ENCODE measurements around the gene ZNF710. TPM values are rescaled to one million over a fixed set of nuclear protein-coding genes. Genes with fewer than 3 reads are reported as not detected.

The ZNF710 gene
- total RNA-seq, 2 experiments from 2014 or later: 27.0 to 28.5 TPM

- intact Hi-C loops (cut with micrococcal nuclease): no loop called here
- Mint-ChIP-seq H3K4me3 (no peak overlapping the region), H3K27ac (no peak overlapping the region), H3K27me3 (no peaks in the 10 kb centered on the region), H3K9me3 (no peaks in the 10 kb centered on the region), H3K36me3 (no peaks in the 10 kb centered on the region), H3K4me1 (ENCODE audit: low read depth) (peaks cover 12% of the 10 kb centered on the region)
- no peak for DNase-seq
- CTCF ChIA-PET: interaction anchor here (0.6 kb wide), 1 partner anchor 15 kb away, joined by 3 read pairs; no protein-coding TSS in a partner anchor
- POLR2A ChIA-PET: no interaction called here
Observed at GRCh38 chr15:90046289-90046688, 45.2 kb downstream of the ZNF710 start.

DNA sequence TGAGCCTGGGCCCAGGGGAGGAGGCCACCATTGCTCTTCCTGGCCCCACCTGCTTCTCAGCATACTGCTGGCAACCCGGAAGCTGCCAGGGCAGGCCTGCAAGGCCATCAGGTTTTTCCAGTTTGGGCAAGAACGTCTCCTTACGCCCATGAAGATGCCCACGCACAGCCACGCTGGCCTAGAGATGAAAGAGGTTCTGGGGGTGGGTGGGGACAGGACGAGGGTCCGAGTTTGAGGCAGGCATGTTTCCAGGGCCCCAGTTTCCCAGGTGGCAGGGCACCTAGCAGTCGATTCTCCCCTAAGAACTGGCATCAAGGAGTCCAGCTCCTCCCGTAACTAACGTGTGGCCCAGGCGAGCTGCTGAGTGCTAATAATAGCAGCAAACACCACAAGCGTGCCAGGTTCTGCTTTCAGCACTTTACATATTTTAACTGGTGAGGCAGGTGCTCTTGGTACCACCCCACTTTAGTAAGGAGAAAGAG, 45.8 kb downstream of the ZNF710 start:
- Mint-ChIP-seq H3K4me1 (ENCODE audit: low read depth) (peaks cover 10% of the 10 kb centered on the region), H3K4me3 (no peak overlapping the region), H3K27ac (no peak overlapping the region), H3K36me3 (no peaks in the 10 kb centered on the region), H3K27me3 (no peaks in the 10 kb centered on the region), H3K9me3 (no peaks in the 10 kb centered on the region)
- intact Hi-C loops (cut with micrococcal nuclease): no loop called here
- CTCF ChIA-PET: interaction anchor here (0.6 kb wide), 1 partner anchor 14 kb away, joined by 3 read pairs; no protein-coding TSS in a partner anchor
- no peak for DNase-seq
- POLR2A ChIA-PET: no interaction called here

DNA sequence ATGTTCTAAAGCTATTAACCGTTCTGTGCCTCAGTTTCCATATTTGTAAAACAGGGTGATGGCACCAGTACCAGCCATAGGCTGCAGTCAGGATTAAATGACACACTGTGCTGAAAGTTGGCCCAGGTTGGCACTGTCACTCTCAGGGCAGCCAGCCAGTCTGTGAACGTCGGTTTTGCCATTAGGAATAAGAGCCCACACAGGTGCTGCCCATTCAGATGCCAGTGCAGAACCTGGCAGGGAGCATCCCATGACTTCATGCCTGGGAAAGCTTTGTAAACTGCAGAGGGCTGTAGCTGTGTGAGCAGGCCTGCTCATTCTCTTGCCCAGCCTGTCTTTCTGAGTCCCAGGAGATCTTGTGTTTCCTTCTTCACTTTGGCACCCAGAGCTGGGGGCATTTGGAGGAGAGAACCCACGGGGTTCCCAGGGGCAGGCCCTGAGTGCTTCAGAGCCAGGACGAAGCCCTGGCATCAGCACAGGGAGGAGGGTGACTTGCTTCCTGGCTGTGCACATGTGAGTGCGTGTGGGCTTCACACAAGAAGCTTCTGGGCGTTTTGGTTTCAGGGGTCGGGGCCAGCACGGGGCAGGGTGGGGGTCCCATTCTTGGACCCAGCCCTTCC, 46.9 kb downstream of the ZNF710 start:
- ChIA-PET CTCF (no interaction called here), POLR2A (no interaction called here)
- H3K36me3 Mint-ChIP-seq: no peaks in the 10 kb centered on the region
- H3K27me3 Mint-ChIP-seq: no peaks in the 10 kb centered on the region
- no peaks in the 10 kb centered on the region for H3K9me3 Mint-ChIP-seq
- no peak overlapping the region for H3K4me3 Mint-ChIP-seq
- intact Hi-C loops (cut with micrococcal nuclease): no loop called here
- DNase-seq: no peak
- peaks cover 10% of the 10 kb centered on the region for H3K4me1 Mint-ChIP-seq (ENCODE audit: low read depth)
- H3K27ac Mint-ChIP-seq: no peak overlapping the region

GRCh38 chr15:90049030-90049429, 47.9 kb downstream of the ZNF710 start:
- intact Hi-C loops (cut with micrococcal nuclease): no loop called here
- POLR2A ChIA-PET: no interaction called here
- Mint-ChIP-seq H3K4me3 (no peak overlapping the region), H3K36me3 (no peaks in the 10 kb centered on the region), H3K27me3 (no peaks in the 10 kb centered on the region), H3K27ac (no peak overlapping the region), H3K9me3 (no peaks in the 10 kb centered on the region), H3K4me1 (ENCODE audit: low read depth) (peaks cover 11% of the 10 kb centered on the region)
- DNase-seq: no peak
- CTCF ChIA-PET: interaction anchor here (0.7 to 0.8 kb wide), 2 partner anchors 15 to 18 kb away, joined by 3 read pairs; no protein-coding TSS in a partner anchor

GRCh38 chr15:90049666-90050604, 48.8 kb downstream of the ZNF710 start:
- intact Hi-C loops (cut with micrococcal nuclease): no loop called here
- POLR2A ChIA-PET: no interaction called here
- Mint-ChIP-seq H3K36me3 (no peaks in the 10 kb centered on the region), H3K9me3 (no peaks in the 10 kb centered on the region), H3K4me1 (ENCODE audit: low read depth) (peaks cover 11% of the 10 kb centered on the region), H3K27me3 (no peaks in the 10 kb centered on the region), H3K27ac (no peak overlapping the region), H3K4me3 (no peak overlapping the region)
- CTCF ChIA-PET: interaction anchor here (0.8 to 1.2 kb wide), 2 partner anchors 12 to 18 kb away, joined by 3 read pairs; no protein-coding TSS in a partner anchor
- DNase-seq: no peak

GRCh38 chr15:90051874-90052273, 50.8 kb downstream of the ZNF710 start:
- intact Hi-C loops (cut with micrococcal nuclease): no loop called here
- Mint-ChIP-seq H3K27ac (no peak overlapping the region), H3K4me1 (ENCODE audit: low read depth) (peaks cover 6% of the 10 kb centered on the region), H3K4me3 (no peak overlapping the region), H3K27me3 (no peaks in the 10 kb centered on the region), H3K36me3 (no peaks in the 10 kb centered on the region), H3K9me3 (no peaks in the 10 kb centered on the region)
- CTCF ChIA-PET: no interaction called here
- POLR2A ChIA-PET: no interaction called here
- no peak for DNase-seq

DNA sequence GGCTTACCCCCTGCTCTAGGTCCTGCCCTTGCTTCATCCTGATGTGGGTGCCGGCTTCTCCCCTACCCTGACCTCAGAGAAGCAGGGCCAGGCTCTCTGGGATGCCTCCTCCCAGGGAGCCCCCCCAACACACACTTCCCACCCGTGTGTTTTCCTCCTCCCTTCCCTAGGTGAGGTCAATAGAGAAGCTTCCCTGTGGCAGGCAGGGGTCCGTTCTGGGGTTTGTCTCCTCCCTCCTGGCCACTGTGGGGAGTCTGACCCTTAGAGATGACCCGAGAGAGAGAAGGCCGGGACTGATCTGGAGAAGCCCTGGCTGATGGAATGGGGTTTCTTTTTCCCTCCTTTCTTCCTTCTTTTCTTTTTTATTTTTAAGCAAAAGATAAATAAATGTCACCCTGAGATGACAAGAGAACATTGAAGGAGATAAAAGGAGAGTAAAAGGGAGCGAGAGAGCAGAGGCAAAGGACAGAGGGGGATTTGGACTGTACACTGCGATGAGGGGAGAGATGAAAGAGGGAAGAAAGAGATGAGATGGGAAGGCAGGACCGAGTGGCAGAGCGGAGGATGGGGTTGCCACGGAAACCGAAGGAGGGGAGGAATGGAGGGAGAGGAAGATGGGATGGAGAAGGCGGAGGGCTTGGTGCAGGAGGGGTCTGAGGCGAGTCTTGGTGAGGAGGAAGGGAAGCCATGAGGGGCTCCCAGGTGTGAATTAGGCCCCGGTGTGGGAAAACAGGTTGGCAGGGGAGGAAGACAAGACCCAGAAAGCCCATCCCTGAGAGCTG, 52.8 kb downstream of the ZNF710 start:
- Mint-ChIP-seq H3K4me1 (ENCODE audit: low read depth) (peaks cover 21% of the 10 kb centered on the region), H3K36me3 (no peaks in the 10 kb centered on the region), H3K4me3 (no peak overlapping the region), H3K9me3 (no peaks in the 10 kb centered on the region), H3K27me3 (no peaks in the 10 kb centered on the region), H3K27ac (no peak overlapping the region)
- ChIA-PET CTCF (interaction anchor here (1.2 kb wide), 1 partner anchor 156 kb away, joined by 3 read pairs; no protein-coding TSS in a partner anchor), POLR2A (no interaction called here)
- no peak for DNase-seq
- intact Hi-C loops (cut with micrococcal nuclease): no loop called here

DNA sequence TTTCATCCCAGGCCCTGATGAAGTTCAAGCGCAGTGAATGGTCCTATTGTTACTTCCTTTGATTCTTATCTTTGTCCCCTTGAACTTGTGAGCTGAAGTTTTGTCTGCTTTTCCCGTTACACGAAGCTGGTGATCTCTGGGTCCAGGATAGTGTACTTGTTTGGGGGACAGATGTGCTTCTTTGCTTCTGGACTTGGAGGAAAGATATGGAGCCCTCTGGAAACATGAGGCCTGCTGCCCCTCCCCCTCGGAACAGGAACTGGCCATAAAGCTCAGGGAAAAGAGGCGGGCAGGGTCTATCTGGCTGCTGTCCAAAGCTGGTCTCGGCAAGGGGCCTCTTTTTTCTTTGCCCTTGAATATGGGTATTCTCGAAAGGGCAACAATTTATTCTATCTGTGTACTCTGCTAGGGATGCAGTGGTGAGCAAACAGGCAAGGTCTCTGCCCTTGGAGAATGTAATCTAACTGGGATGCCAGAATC, 53.5 kb downstream of the ZNF710 start:
- intact Hi-C loops (cut with micrococcal nuclease): no loop called here
- Mint-ChIP-seq H3K27me3 (no peaks in the 10 kb centered on the region), H3K36me3 (no peaks in the 10 kb centered on the region), H3K27ac (no peak overlapping the region), H3K4me1 (ENCODE audit: low read depth) (peaks cover 29% of the 10 kb centered on the region), H3K9me3 (no peaks in the 10 kb centered on the region), H3K4me3 (no peak overlapping the region)
- CTCF ChIA-PET: no interaction called here
- DNase-seq: no peak
- POLR2A ChIA-PET: interaction anchor here (1.2 kb wide), 1 partner anchor 21 kb away, joined by 3 read pairs; no protein-coding TSS in a partner anchor

GRCh38 chr15:90055182-90055581, 54.1 kb downstream of the ZNF710 start:
- H3K4me1 Mint-ChIP-seq (ENCODE audit: low read depth): peaks cover 34% of the 10 kb centered on the region
- no peaks in the 10 kb centered on the region for H3K27me3 Mint-ChIP-seq
- no peak overlapping the region for H3K27ac Mint-ChIP-seq
- DNase-seq: no peak
- no peak overlapping the region for H3K4me3 Mint-ChIP-seq
- no peaks in the 10 kb centered on the region for H3K36me3 Mint-ChIP-seq
- ChIA-PET CTCF (interaction anchor here (0.7 kb wide), 1 partner anchor 240 kb away, joined by 3 read pairs; no protein-coding TSS in a partner anchor), POLR2A (interaction anchor here (1.2 kb wide), 1 partner anchor 21 kb away, joined by 3 read pairs; no protein-coding TSS in a partner anchor)
- intact Hi-C loops (cut with micrococcal nuclease): no loop called here
- no peaks in the 10 kb centered on the region for H3K9me3 Mint-ChIP-seq

DNA sequence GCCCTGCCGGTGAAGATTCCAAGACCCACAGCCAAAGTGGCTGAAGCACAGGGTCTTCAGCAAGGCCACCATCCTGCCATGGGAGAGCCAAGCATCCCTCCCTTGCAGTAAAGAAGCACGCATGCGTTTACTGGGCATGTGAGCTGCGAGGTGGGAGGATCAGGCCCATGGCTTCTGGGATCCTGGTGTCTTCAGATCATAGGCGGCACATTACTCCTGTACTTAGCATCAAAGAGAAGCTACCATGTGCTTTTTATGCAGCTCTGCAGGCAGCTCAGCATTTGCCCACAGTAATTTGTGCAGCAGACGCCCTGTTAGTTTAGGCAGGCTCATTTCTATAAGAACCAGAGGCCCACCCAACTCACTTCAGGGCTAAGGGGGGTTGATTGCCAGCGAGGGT, 55.4 kb downstream of the ZNF710 start:
- no peak overlapping the region for H3K27ac Mint-ChIP-seq
- H3K4me3 Mint-ChIP-seq: no peak overlapping the region
- intact Hi-C loops (cut with micrococcal nuclease): no loop called here
- ChIA-PET CTCF (interaction anchor here (4.2 kb wide), 1 partner anchor 14 kb away, joined by 17 read pairs; no protein-coding TSS in a partner anchor), POLR2A (no interaction called here)
- peaks cover 42% of the 10 kb centered on the region for H3K4me1 Mint-ChIP-seq (ENCODE audit: low read depth)
- no peak for DNase-seq
- no peaks in the 10 kb centered on the region for H3K36me3 Mint-ChIP-seq
- H3K27me3 Mint-ChIP-seq: no peaks in the 10 kb centered on the region
- H3K9me3 Mint-ChIP-seq: no peaks in the 10 kb centered on the region

DNA sequence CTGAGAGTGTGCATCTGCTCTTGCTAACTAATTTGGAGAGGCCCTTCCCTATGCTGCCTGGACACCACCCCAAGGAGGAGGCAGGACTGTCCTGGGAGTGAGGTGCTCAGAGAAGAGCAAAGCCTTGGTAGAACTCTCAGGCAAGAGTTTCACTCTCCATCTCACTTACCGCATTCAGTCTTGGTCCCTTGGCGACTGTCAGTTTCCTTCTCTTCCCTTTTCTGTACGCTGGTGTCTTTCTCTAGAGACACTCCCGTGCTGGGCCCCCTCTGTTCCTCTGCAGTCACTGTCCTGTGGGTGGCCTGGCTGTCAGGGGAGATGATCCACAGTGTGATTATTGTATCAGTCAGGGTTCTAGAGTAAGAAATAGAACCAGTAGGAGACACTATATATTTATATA, 57.2 kb downstream of the ZNF710 start:
- H3K36me3 Mint-ChIP-seq: no peaks in the 10 kb centered on the region
- no peaks in the 10 kb centered on the region for H3K9me3 Mint-ChIP-seq
- H3K27me3 Mint-ChIP-seq: no peaks in the 10 kb centered on the region
- ChIA-PET POLR2A (no interaction called here), CTCF (interaction anchor here (4.2 kb wide), 1 partner anchor 13 kb away, joined by 17 read pairs; no protein-coding TSS in a partner anchor)
- intact Hi-C loops (cut with micrococcal nuclease): loop anchor here (2.0 kb wide), 1 partner anchor 54 kb away; no protein-coding TSS in a partner anchor
- H3K4me1 Mint-ChIP-seq (ENCODE audit: low read depth): peaks cover 57% of the 10 kb centered on the region
- peak; percentile 41 for DNase-seq
- no peak overlapping the region for H3K4me3 Mint-ChIP-seq
- peak overlapping the region; percentile 97 for H3K27ac Mint-ChIP-seq
